ENCODE results near the gene DDHD1.

The DDHD1 gene

DNA sequence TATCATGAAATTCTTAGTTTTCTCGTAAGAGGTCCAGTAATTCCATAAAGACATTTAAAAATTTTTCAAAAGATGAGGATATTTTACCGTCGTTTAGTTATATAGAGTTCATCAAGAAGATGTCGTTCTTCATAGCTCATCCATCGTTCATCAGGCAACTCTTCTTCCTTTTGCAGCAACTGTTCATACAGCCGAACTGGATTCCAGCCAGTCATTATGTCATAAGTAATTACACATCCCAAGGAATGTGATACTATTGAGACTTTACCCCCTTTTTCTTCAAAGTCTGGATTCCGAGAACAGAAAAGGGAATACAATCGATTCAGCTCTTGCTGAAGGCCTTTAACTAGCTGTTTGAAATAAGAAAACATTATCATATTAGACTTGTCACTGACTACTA is 90.3 kb downstream of the DDHD1 start:
- no peak overlapping the region for H3K4me3 ChIP-seq (ENCODE audit: insufficient read depth, low read depth, low read length, poor library complexity, severe bottlenecking)
- no peaks in the 10 kb centered on the region for H3K4me1 ChIP-seq (ENCODE audit: control insufficient read depth, insufficient read depth, low read length, poor library complexity, severe bottlenecking)
- no peak for DNase-seq
- H3K9me3 ChIP-seq (ENCODE audit: control insufficient read depth, low read length): no peaks in the 10 kb centered on the region
- H3K27me3 ChIP-seq (replicated peaks; ENCODE audit: control insufficient read depth, insufficient read depth, low read length, poor library complexity, severe bottlenecking): no peaks in the 10 kb centered on the region
- H3K36me3 ChIP-seq (ENCODE audit: control insufficient read depth, insufficient read depth, low read length): peaks cover 3% of the 10 kb centered on the region
- no peak overlapping the region for H3K27ac ChIP-seq (ENCODE audit: insufficient read depth, low read length, poor library complexity, severe bottlenecking)

DNA sequence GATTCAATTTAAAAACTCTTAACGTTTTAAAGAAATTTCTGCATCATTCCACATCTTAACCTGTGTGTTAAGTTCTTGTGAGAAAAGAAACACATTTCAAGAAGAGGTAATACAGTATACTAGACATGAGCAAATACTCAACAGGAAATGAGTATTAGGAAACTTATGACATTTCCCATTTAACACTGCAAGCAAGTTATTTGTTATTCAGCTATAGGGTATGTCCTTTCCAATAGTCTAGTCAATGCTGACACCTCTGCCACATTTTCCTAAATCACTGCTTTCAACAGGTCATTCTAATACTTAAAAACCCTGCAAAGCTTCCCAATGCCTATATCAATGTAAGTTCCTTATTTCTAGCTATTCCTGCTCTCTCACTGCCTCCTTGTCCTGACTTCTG is 93.1 kb downstream of the DDHD1 start:
- H3K9me3 ChIP-seq (ENCODE audit: control insufficient read depth, low read length): no peaks in the 10 kb centered on the region
- no peak overlapping the region for H3K4me3 ChIP-seq (ENCODE audit: insufficient read depth, low read depth, low read length, poor library complexity, severe bottlenecking)
- no peaks in the 10 kb centered on the region for H3K27me3 ChIP-seq (replicated peaks; ENCODE audit: control insufficient read depth, insufficient read depth, low read length, poor library complexity, severe bottlenecking)
- DNase-seq: no peak
- H3K36me3 ChIP-seq (ENCODE audit: control insufficient read depth, insufficient read depth, low read length): peaks cover 3% of the 10 kb centered on the region
- no peaks in the 10 kb centered on the region for H3K4me1 ChIP-seq (ENCODE audit: control insufficient read depth, insufficient read depth, low read length, poor library complexity, severe bottlenecking)
- no peak overlapping the region for H3K27ac ChIP-seq (ENCODE audit: insufficient read depth, low read length, poor library complexity, severe bottlenecking)

DNA sequence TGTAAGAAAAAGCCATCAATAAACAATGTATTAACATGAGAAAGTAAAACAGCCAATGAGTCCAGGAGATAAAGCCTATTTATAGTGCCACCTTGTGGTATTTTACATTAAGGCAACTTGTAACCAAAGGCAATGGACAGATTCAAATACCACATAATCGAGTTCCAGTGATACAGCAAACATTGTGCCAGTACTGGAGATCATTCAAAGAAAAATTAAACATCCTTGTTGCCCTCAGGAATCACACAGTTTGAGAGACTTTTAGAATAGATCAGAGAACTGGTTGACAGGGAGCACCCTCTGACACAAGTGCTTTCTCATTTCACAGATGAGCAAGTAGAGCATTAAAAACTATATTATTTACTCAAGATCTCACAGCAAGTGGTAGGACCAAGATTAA is 98.1 kb downstream of the DDHD1 start:
- no peaks in the 10 kb centered on the region for H3K27me3 ChIP-seq (replicated peaks; ENCODE audit: control insufficient read depth, insufficient read depth, low read length, poor library complexity, severe bottlenecking)
- peaks cover 16% of the 10 kb centered on the region for H3K36me3 ChIP-seq (ENCODE audit: control insufficient read depth, insufficient read depth, low read length)
- no peak for DNase-seq
- no peak overlapping the region for H3K27ac ChIP-seq (ENCODE audit: insufficient read depth, low read length, poor library complexity, severe bottlenecking)
- H3K9me3 ChIP-seq (ENCODE audit: control insufficient read depth, low read length): no peaks in the 10 kb centered on the region
- no peaks in the 10 kb centered on the region for H3K4me1 ChIP-seq (ENCODE audit: control insufficient read depth, insufficient read depth, low read length, poor library complexity, severe bottlenecking)
- H3K4me3 ChIP-seq (ENCODE audit: insufficient read depth, low read depth, low read length, poor library complexity, severe bottlenecking): no peak overlapping the region

DNA sequence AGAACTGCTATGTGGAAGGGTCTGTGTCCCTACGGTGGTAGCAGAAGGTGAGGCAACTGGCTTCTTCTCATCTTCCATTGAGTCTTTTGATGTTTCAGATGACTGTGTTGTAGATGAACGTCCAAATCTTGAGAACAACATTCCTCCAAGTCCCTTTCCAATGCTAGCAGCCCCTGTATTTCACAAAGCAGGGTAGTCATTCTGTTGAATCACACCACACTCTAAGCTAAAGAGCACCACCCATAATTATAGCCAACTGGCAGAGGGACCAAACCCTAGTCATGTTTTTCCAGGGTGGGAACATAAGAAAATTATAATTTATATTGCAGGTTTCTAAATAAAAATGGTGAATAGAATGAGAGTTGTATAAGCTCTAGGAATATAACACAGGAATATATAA is 98.7 kb downstream of the DDHD1 start:
- H3K27ac ChIP-seq (ENCODE audit: insufficient read depth, low read length, poor library complexity, severe bottlenecking): no peak overlapping the region
- no peak for DNase-seq
- peaks cover 16% of the 10 kb centered on the region for H3K36me3 ChIP-seq (ENCODE audit: control insufficient read depth, insufficient read depth, low read length)
- no peaks in the 10 kb centered on the region for H3K4me1 ChIP-seq (ENCODE audit: control insufficient read depth, insufficient read depth, low read length, poor library complexity, severe bottlenecking)
- H3K27me3 ChIP-seq (replicated peaks; ENCODE audit: control insufficient read depth, insufficient read depth, low read length, poor library complexity, severe bottlenecking): no peaks in the 10 kb centered on the region
- H3K9me3 ChIP-seq (ENCODE audit: control insufficient read depth, low read length): no peaks in the 10 kb centered on the region
- no peak overlapping the region for H3K4me3 ChIP-seq (ENCODE audit: insufficient read depth, low read depth, low read length, poor library complexity, severe bottlenecking)

DNA sequence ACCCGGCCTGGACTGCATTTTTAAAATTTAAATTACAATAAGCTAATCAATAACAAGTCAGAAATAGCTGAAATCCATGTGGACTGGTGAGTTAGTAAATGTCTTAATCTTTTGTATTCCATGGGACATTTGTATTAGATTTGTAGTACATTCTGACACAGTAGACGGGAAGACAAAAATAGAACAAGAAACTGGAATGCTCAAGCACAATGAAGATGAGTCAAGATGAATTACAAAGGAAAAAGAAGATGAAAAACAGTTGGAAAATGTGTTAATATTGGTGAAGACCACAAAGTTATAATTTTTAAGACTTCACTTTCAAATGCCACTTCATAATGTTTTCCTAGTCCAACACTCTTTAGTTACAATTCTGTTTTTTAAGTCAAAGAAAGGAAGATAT is 104.5 kb downstream of the DDHD1 start:
- Histone ChIP-seq H3K36me3 (ENCODE audit: control insufficient read depth, insufficient read depth, low read length) (peaks cover 26% of the 10 kb centered on the region), H3K9me3 (ENCODE audit: control insufficient read depth, low read length) (no peaks in the 10 kb centered on the region), H3K27me3 (replicated peaks; ENCODE audit: control insufficient read depth, insufficient read depth, low read length, poor library complexity, severe bottlenecking) (no peaks in the 10 kb centered on the region), H3K27ac (ENCODE audit: insufficient read depth, low read length, poor library complexity, severe bottlenecking) (no peak overlapping the region), H3K4me3 (ENCODE audit: insufficient read depth, low read depth, low read length, poor library complexity, severe bottlenecking) (no peak overlapping the region), H3K4me1 (ENCODE audit: control insufficient read depth, insufficient read depth, low read length, poor library complexity, severe bottlenecking) (no peaks in the 10 kb centered on the region)
- no peak for DNase-seq

DNA sequence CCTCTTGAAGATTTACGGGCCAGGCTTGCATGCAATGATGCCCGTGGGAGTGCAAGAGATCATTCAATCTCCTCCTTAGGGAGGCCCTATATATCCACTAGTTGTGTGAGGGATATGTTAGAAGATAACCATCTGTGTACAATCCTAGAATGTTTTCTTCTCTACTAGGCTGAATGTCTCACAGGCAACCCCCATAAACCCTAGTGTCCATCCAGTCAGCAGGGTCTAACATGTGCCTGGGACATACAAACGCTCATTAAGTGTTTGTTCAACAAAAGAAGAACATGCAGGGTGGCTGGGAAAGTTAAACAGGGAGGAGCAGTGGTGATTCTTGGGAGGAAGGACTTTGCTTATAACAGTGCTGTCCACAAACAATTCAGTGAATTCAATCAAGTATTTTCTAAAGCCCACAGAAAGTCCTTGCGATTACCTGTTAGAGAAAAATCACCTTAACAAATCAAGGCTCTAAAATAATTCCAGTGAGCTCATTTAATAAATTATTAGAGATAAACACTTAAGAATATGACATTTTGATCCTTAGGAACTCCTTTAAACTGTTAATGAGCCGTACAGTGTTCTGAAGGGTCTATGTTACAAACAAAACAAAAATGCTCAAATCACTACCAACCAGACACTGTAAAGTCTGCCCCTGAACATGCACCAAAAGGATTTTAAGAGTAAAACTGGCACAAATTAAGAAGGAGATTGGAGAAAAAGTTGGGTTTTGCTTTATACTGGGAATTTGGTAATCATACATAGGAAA is 105.6 kb downstream of the DDHD1 start:
- Histone ChIP-seq H3K36me3 (ENCODE audit: control insufficient read depth, insufficient read depth, low read length) (peaks cover 38% of the 10 kb centered on the region), H3K4me1 (ENCODE audit: control insufficient read depth, insufficient read depth, low read length, poor library complexity, severe bottlenecking) (no peaks in the 10 kb centered on the region), H3K27me3 (replicated peaks; ENCODE audit: control insufficient read depth, insufficient read depth, low read length, poor library complexity, severe bottlenecking) (no peaks in the 10 kb centered on the region), H3K4me3 (ENCODE audit: insufficient read depth, low read depth, low read length, poor library complexity, severe bottlenecking) (no peak overlapping the region), H3K27ac (ENCODE audit: insufficient read depth, low read length, poor library complexity, severe bottlenecking) (no peak overlapping the region), H3K9me3 (ENCODE audit: control insufficient read depth, low read length) (no peaks in the 10 kb centered on the region)
- DNase-seq: no peak

DNA sequence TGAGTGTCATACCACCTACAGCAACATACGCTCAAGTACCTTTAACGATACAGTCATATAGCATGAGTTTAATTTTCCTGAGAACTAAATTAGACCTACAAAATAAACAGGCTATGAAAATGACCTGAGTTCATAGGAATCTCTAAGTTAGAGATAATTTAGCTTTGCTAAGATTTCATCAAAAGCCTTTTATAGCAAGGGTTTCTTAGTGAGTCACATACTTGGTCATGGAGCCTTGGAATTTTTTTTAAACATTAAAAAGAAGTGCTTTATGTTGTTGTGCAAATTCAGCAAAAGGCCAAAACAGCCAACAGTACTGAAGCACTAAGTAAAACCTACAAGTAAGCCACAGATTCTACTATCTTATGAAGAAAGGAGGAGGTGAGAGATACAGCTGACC is 108.6 kb downstream of the DDHD1 start:
- Histone ChIP-seq H3K4me1 (ENCODE audit: control insufficient read depth, insufficient read depth, low read length, poor library complexity, severe bottlenecking) (no peaks in the 10 kb centered on the region), H3K36me3 (ENCODE audit: control insufficient read depth, insufficient read depth, low read length) (peaks cover 50% of the 10 kb centered on the region), H3K27me3 (replicated peaks; ENCODE audit: control insufficient read depth, insufficient read depth, low read length, poor library complexity, severe bottlenecking) (no peaks in the 10 kb centered on the region), H3K4me3 (ENCODE audit: insufficient read depth, low read depth, low read length, poor library complexity, severe bottlenecking) (no peak overlapping the region), H3K9me3 (ENCODE audit: control insufficient read depth, low read length) (no peaks in the 10 kb centered on the region), H3K27ac (ENCODE audit: insufficient read depth, low read length, poor library complexity, severe bottlenecking) (no peak overlapping the region)
- no peak for DNase-seq

DNA sequence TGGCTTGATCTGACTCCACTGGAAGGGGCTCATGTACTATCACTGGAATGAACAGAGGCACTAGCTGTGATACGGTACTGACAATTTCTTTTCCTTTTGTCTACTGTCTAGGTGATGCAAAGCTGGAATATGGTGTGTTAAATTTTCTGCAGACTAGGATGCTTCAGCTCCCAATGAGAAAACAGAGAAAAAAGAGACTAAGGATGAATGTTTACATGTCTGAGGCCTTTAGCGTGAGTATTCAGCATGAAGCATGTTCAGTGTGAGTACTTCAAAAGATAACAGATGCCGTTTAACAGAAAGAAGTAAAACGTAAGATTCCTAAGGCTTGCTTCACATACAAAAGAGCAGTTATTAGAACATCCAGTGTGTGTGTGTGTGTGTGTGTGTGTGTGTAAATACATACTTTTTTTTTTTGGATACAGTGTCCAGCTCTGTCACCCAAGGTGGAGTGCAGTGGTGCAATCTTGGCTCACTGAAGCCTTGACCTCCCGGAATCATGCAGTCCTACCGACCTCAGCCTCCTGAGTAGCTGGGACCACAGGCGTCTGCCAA is 110.0 kb downstream of the DDHD1 start:
- Histone ChIP-seq H3K27me3 (replicated peaks; ENCODE audit: control insufficient read depth, insufficient read depth, low read length, poor library complexity, severe bottlenecking) (no peaks in the 10 kb centered on the region), H3K4me1 (ENCODE audit: control insufficient read depth, insufficient read depth, low read length, poor library complexity, severe bottlenecking) (no peaks in the 10 kb centered on the region), H3K4me3 (ENCODE audit: insufficient read depth, low read depth, low read length, poor library complexity, severe bottlenecking) (no peak overlapping the region), H3K27ac (ENCODE audit: insufficient read depth, low read length, poor library complexity, severe bottlenecking) (no peak overlapping the region), H3K9me3 (ENCODE audit: control insufficient read depth, low read length) (no peaks in the 10 kb centered on the region), H3K36me3 (ENCODE audit: control insufficient read depth, insufficient read depth, low read length) (peaks cover 58% of the 10 kb centered on the region)
- DNase-seq: no peak

DNA sequence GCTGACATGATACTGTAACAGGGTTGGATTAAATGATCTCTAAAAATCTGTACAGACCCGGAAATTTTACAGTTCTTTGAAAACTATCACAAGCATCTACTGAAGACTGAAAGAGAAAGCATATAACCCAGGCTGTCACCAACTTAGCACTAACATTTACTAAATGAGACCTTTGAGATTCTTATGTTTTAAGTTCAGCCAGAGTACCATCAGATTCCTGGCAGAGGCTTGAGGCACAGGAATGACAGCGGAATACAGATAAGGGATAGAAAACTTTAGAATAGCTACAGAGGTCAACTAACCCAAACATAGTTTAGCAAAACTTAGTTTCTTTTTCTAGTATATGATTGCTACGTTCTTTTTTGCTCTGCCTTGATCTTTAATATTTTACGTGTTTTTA is 110.6 kb downstream of the DDHD1 start:
- Histone ChIP-seq H3K4me1 (ENCODE audit: control insufficient read depth, insufficient read depth, low read length, poor library complexity, severe bottlenecking) (no peaks in the 10 kb centered on the region), H3K36me3 (ENCODE audit: control insufficient read depth, insufficient read depth, low read length) (peaks cover 58% of the 10 kb centered on the region), H3K4me3 (ENCODE audit: insufficient read depth, low read depth, low read length, poor library complexity, severe bottlenecking) (no peak overlapping the region), H3K27ac (ENCODE audit: insufficient read depth, low read length, poor library complexity, severe bottlenecking) (no peak overlapping the region), H3K27me3 (replicated peaks; ENCODE audit: control insufficient read depth, insufficient read depth, low read length, poor library complexity, severe bottlenecking) (no peaks in the 10 kb centered on the region), H3K9me3 (ENCODE audit: control insufficient read depth, low read length) (no peaks in the 10 kb centered on the region)
- no peak for DNase-seq

DNA sequence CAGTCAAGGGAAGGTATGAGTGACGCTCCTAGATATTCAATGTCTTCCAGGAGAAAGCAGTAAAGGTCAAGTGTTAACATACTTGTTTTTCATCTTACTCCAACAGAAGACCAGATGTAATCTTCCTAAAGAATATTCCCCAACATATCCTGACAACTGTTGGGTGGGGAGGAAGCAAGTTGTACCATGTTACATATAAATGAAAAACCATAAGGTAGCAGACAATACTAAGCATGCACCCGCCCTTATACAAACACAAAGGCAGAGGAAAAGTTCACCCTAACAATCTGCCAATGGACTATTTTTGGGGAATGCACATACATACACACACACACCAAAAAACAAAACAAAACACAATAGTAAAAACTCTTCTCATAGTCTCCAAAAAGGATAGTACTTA is 112.1 kb downstream of the DDHD1 start:
- H3K4me1 ChIP-seq (ENCODE audit: control insufficient read depth, insufficient read depth, low read length, poor library complexity, severe bottlenecking): no peaks in the 10 kb centered on the region
- no peak overlapping the region for H3K4me3 ChIP-seq (ENCODE audit: insufficient read depth, low read depth, low read length, poor library complexity, severe bottlenecking)
- peaks cover 58% of the 10 kb centered on the region for H3K36me3 ChIP-seq (ENCODE audit: control insufficient read depth, insufficient read depth, low read length)
- no peaks in the 10 kb centered on the region for H3K9me3 ChIP-seq (ENCODE audit: control insufficient read depth, low read length)
- H3K27ac ChIP-seq (ENCODE audit: insufficient read depth, low read length, poor library complexity, severe bottlenecking): no peak overlapping the region
- no peak for DNase-seq
- no peaks in the 10 kb centered on the region for H3K27me3 ChIP-seq (replicated peaks; ENCODE audit: control insufficient read depth, insufficient read depth, low read length, poor library complexity, severe bottlenecking)
